Stimulated activated CD4-positive, alpha-beta T cell treated with anti-CD3 and anti-CD28 coated beads, Interleukin-1b, Interleukin-23, amount 100 ng/mL, for 4 hours (primary cell): ENCODE measurements around the gene MAD2L1BP.
"Not testable (repeated sequence)": the region's sequence is repeated elsewhere in the genome, so short reads cannot be mapped to it uniquely, and the experiment has no call there.

Experiments
- DNase-seq, 2 donors: peaks; one replicate each; pipeline ENCODE4 v3.0.0-alpha.2; 2020; ENCODE audit warnings: low read depth in 2 of 2

Gene MAD2L1BP

GRCh38 chr6:43625393-43625992 is 10.1 kb upstream of the MAD2L1BP start:
- no peak for DNase-seq

DNA sequence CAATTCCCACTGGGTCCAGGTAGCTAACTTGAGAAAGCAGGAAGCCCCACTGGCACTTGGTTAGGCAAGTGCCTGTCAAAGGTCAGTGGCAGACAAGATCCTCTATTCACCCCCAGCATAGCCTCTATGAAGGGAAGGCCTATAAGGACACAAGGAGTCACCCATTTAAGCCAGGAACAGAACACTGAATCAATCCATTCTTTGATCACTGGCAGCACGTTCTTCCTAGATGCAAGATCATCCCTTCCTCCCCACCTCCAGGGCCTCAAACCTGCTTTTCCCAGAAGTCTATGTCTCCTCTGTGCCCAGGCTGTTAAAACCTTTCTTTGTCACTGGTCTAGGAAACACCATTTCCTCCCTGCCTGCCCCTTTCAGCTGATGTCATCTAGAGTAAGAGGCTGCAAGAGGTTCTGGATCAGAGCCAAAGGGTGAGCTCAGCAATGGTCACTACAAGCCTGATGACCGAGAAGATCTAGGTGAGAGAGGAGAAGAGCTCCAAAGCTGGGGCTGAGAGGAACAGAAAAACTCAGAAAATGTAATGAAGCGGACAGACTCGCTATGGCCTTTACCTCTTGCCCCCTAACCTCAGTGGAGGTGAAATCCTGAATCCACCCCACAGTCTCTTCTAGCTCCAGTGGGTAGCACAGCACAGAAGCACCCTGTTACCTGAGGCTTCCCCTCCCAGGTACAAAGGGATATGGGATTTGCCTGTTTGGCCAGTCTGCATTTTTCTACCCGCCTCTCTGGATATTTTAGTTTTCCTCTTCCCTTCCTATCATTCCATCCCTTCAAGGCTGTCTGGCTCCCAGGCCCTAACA is 8.4 kb upstream of the MAD2L1BP start:
- DNase-seq: no peak

DNA sequence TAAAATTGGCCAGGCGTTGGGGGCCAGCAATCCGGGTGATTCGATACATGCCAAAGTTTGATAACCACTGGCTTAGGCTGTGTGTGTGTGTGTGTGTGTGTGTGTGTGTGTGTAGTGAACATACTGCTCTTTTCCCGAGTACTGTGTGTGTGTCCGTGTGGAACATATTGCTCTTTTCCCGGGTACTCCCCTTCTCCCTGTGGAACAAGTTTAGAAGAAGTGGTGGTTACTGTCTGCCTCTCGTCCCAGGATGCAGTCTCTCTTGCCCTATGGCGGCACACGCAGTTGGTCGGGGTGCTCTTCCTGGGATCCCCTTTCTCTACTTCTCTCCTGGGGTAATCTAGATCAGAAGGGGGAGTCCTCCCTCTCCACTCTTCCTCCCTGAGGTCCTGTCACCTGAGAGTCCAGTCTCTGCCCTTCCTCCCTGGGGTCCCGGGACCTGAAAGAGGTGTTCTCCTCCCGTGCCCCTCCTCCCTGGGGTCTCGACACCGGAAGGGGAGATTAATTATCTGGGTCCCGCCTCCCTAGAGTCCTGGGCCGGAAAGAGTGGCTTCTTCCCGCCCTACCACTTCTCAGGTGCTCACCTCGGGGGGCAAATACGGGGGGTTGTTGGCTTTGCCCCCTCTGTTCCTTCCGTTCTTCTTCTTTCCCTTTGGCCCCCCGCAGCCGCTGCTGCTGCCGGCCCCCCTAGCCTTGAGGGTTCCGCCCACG is 7.1 kb upstream of the MAD2L1BP start:
- DNase-seq: peak in 1 of 2 donors; percentile 33

DNA sequence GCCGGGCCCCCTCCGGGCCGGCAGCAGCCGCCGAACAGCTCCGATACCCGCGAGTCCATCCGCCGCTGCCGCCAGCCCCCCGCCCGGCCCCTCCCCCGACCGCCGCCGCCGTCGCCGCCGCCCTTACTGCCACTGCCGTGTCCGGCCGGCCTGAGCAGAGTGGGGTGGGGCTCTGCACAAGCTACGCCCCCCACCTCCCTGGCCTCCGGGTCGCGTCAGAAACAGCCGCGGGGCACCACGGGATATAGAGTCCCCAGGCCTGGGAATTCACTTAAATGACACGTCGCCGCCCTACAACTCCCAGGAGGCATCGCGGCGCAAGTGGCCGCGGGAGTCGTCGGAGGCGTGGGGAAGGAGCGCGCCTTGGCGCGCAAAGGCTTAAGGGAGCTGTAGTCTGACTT is 6.5 kb upstream of the MAD2L1BP start, which contains the start of gene GTPBP2:
Gene GTPBP2 (minus strand): TSS at position 161 of the 401 bp plus-strand sequence. CDS start 102 bp downstream, at position 59.
- DNase-seq: peak; percentile 90

DNA sequence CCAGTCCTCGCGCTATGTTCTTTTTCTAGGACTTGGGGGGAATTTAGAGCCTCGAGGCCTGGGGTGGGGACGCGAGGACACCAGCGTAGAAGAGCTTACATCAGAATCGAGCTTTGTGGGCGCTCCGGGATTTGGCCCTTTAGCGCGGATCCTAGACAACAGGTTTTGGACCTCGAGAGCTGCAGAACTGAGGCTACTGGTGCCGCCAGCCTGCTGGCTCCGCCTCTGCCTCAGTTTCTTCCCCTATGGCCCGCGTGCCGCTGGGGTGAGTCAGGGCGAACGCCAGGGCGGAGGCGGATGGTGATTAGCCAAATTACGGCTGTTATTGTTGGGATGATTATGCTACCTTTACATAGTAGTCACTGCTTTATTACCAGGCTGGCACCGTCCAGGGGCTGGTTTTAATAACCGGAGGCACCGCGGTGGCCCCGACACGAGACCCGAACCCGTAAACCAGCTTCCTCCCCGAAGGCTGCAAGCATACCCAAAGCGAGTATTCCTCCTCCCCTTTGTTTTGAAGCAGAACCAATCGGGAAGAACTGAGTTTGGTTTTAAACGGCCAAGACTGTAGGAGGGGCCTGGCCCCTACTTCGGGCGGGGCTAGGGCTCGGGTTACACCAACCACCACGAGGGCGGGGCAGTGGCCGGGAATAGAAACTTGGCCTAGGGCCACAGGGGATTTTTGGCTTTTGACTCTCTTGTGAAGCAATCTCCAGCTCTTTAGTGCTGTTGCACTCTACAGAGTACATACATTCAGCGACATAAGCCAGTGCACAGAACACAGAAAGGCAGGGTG is 5.9 kb upstream of the MAD2L1BP start:
- peak; percentile 64 to 73 for DNase-seq

DNA sequence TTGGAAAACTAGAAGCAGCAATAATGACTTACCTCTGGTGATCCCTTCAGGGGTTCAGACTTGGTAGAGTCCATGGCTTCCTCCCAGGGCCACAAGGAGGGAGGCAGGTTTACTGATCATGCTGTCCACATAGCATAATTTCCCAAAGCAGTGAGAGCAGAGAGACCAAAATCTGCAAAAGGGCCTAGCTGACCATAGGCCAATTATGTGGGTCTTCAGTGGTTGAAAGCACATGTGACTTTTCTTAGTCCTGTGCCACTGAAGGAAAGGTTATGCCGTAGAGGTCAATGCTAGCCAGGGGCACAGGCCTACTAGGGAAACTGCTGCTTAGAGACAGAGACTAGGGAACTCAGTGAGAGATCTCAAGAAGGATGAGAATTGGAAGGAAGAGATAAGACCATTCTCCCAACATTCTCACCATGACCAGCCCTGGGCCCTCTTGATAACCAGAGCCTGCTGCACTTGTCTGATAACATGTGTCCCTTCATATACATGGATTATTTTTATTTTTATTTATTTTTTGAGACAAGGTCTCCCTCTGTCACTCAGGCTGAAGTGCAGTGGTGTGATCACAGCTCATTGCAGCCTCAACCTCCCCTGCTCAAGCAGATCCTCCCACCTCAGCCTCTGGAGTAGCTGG is 4.5 kb upstream of the MAD2L1BP start:
- DNase-seq: no peak

DNA sequence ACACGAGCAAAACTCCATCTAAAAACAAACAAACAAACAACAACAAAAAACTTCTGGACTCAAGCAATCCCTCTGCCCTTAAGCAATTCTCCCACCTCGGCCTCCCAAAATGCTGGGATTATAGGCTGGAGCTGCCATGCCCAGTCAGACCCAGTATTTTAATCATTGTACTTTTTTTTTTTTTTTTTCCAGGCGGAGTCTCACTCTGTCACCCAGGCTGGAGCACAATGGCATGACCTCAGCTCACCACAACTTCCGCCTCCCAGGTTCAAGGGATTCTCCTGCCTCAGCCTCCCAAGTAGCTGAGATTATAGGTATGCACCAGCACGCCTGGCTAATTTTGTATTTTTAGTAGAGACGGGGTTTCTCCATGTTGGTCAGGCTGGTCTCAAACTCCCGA is 2.6 kb upstream of the MAD2L1BP start:
- not testable (repeated sequence) for DNase-seq

GRCh38 chr6:43634702-43635303 is 837 bp upstream of the MAD2L1BP start:
- DNase-seq: no peak

- no peak for DNase-seq
Observed at GRCh38 chr6:43636308-43636659, 644 bp downstream of the MAD2L1BP start.

DNA sequence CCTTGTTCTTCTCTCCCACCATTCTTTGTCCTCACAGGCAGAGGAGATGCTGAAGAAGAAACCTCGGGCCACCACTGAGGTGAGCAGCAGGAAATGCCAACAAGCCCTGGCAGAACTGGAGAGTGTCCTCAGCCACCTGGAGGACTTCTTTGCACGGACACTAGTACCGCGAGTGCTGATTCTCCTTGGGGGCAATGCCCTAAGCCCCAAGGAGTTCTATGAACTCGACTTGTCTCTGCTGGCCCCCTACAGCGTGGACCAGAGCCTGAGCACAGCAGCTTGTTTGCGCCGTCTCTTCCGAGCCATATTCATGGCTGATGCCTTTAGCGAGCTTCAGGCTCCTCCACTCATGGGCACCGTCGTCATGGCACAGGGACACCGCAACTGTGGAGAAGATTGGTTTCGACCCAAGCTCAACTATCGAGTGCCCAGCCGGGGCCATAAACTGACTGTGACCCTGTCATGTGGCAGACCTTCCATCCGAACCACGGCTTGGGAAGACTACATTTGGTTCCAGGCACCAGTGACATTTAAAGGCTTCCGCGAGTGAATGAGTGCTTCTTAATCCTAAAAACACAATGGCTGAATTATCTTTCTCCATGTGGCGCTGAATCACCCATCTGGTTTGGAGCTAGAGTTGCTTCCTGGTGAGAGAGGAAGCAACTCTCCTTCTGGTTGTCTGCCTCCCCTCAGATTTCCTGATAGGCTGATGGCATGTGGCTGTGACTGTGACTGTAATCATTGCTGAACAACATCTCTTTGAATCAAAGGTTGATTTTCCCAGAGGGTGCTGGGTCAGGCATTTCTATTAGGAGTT is 4.6 kb downstream of the MAD2L1BP start:
- no peak for DNase-seq

- DNase-seq: peak; percentile 42 to 61
Observed at GRCh38 chr6:43644940-43645612, 9.4 kb downstream of the MAD2L1BP start, which contains the start of gene RSPH9. Gene RSPH9, plus strand, starts transcription at chr6:43645036. Its CDS starts 63 bp downstream, at chr6:43645099.

- DNase-seq: no peak
Observed at GRCh38 chr6:43645613-43645964, 9.9 kb downstream of the MAD2L1BP start.

DNA sequence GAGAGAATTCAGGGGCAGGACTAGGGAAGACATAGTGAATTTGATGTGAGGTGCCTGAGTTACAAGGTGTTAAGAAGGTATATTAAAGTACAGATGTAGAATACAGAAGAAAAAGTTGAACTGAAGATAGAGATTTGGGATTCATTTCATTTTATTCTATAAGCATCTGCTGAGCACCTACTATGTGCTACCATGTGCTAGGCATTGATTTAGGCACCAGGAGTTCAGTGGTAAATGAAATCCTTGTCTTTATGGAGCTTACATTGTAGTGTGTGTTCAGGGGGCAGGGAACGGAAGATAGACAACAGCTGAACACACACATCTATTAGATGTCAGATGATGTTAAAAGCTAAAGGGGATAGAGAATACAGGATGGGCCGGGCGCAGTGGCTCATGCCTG is 12.0 kb downstream of the MAD2L1BP start:
- no peak for DNase-seq

GRCh38 chr6:43648248-43648647 is 12.6 kb downstream of the MAD2L1BP start:
- DNase-seq: no peak

DNA sequence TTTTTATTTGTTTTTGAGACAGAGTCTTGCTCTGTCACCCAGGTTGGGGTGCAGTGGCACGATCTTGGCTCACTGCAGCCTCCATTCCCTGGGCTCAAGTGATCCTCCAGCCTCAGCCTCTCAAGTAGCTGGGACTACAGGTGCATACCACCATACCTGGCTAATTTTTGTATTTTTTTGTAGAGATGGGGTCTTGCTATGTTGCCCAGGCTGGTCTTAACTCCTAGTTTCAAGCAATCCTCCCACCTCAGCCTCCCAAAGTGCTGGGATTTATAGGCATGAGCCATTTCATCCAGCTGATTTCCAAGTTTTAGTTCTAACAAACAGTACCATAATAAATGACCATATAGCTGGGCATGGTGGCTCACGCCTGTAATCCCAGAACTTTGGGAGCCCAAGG is 17.2 kb downstream of the MAD2L1BP start:
- DNase-seq: not testable (repeated sequence)

GRCh38 chr6:43657221-43657802 is 21.7 kb downstream of the MAD2L1BP start:
- DNase-seq: no peak

DNA sequence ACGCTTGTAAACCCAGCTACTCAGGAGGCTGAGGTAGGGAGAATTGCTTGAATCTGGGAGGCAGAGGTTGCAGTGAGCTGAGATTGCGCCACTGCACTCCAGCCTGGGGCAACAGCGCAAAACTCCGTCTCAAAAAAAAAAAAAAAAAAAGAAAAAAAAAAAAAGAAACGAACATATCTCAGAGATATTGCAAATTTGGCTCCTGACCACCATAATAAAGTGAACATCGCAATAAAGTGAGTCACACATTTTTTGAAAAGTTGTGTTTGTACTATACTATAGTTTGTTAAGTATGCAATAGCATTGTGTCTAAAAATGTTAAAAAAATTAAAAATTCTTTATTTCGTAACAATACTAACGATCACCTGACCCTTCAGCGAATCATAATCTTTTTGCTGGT is 22.5 kb downstream of the MAD2L1BP start:
- no peak for DNase-seq

DNA sequence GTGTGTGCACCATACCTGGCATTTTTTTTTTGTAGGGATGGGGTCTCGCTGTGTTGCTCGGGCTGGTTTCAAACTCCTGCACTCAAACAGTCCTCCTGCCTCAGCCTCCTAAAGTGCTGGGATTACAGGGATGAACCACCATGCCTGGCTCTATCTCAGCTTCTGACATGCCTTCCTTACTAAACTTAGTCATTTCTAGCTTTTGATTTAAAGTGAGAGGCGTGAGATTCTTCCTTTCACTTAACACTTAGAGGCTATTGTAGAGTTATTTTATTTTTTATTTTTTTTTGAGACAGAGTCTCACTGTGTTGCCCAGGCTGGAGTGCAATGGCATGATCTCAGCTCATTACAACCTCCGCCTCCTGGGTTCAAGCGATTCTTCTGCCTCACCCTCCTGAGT is 27.3 kb downstream of the MAD2L1BP start:
- not testable (repeated sequence) for DNase-seq

GRCh38 chr6:43665376-43665775 is 29.7 kb downstream of the MAD2L1BP start:
- DNase-seq: no peak
